Measurements from ENCODE around the gene SHOC1. TPM values are rescaled to one million over a fixed set of nuclear protein-coding genes. Genes with fewer than 3 reads are reported as not detected.

Gene SHOC1
- total RNA-seq, 8 experiments from 2014 or later: 0.04 to 1.2 (median 0.37) TPM

Other genes with a start within 250 kb of the SHOC1 start
- gene PTGR1, start 195.3 kb downstream of the SHOC1 start, total RNA-seq: 10 to 100 TPM; 16.3 to 82.6 (median 27.2) TPM
- gene DNAJC25, start 163.6 kb downstream of the SHOC1 start, total RNA-seq: 10 to 100 TPM in 2 of 8 experiments, 1 to 10 TPM in 6; 6.0 to 13.7 (median 9.1) TPM
- gene GNG10, start 133.3 kb downstream of the SHOC1 start, total RNA-seq: 10 to 100 TPM; 15.7 to 52.7 (median 33.1) TPM
- 10 to 100 TPM in 7 of 8 experiments, 1 to 10 TPM in 1; 7.1 to 51.7 (median 28.2) TPM for gene UGCG, start 101.9 kb upstream of the SHOC1 start, total RNA-seq

Data from motor neuron (in vitro differentiated cells).